Tongue (tissue), 2 donors: ENCODE data around the gene PCSK7. TPM values are rescaled to one million over a fixed set of nuclear protein-coding genes. Genes with fewer than 3 reads are reported as not detected.

Experiments
- DNase-seq: peaks from one replicate; pipeline ENCODE4 v3.0.0-alpha.2; 2015
- total RNA-seq: library from RNA; depleted of rRNA; stranded (reverse); fragments of >200 nt; gene quantifications from one replicate; pipeline ENCODE4 v1.2.3, GENCODE V29; 2014

The PCSK7 gene
- total RNA-seq, 1 donor from 2014 or later, result 42.2 TPM

- no peak for DNase-seq
Observed at GRCh38 chr11:117230999-117231841, 653 bp downstream of the PCSK7 start.

GRCh38 chr11:117230286-117230961 lies 1.4 kb downstream of the PCSK7 start:
- no peak for DNase-seq

GRCh38 chr11:117229931-117230285 lies 2.0 kb downstream of the PCSK7 start:
- DNase-seq, result no peak

GRCh38 chr11:117229411-117229810 lies 2.5 kb downstream of the PCSK7 start:
- DNase-seq, result no peak

DNA sequence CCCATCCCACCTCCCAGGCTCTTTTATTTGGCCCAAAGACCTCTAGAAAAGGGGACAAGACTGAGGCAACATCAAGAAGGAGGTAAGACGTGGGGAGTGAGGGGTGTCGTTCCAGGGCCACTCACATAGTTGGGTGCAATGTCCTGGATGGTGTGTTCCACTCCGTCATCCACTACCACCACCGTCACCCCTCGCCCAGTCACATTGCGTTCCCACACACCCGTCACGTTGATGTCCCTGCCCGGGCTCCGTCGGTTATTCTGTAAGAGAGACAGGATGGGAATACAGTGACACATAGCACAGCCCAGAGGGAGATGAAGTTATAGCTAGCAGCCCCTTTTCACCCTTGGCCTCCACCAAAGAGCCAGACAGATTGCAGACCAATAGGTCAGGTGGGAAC lies 3.8 kb downstream of the PCSK7 start:
- no peak for DNase-seq

DNA sequence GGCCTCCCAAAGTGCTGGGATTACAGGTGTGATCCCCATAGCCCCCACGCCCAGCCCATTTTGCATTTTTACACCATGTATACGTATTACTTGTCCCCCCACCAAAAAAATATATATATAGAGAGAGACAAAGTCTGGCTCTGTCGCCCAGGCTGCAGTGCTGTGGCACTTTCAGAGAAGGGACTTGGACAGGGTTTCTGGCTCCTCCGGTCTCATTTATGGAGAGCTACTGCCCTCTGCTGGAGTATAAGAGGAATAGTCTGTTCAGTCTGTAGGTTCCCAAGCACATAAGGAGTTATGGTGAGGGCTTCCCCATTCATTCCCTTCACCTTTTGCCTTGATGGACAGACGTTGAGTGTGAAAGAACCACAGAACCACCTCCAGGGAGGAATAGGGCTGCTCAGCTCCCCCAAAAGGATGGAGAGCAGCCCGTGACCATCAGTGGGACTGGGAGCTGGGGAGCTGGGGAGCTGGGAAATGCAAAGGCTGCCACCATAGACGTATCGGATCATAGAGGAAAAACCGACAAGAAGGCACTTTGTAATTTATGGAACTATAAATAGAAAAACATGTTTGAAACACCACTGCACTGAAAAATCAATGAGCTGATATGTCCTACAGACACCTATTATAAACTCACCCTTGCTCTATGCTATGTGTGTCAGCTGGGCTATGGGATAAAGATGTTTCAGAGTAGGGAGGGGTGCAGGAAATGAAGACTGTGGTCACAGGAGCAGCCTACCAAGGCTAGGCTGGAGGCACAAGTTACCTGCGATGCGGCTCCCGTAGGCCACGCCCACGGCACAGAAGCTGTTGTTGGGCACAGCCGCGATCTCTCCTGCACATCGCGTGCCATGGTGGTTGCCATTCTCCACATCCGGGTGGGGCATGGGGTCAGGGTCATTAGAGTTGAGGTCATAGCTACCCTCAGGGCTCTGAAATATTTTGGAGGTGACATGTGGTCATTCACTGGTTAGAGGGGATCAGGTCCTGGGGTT lies 5.2 kb downstream of the PCSK7 start:
- DNase-seq, result peak; percentile 94

- no peak for DNase-seq
Observed at GRCh38 chr11:117225553-117226170, 6.2 kb downstream of the PCSK7 start.

DNA sequence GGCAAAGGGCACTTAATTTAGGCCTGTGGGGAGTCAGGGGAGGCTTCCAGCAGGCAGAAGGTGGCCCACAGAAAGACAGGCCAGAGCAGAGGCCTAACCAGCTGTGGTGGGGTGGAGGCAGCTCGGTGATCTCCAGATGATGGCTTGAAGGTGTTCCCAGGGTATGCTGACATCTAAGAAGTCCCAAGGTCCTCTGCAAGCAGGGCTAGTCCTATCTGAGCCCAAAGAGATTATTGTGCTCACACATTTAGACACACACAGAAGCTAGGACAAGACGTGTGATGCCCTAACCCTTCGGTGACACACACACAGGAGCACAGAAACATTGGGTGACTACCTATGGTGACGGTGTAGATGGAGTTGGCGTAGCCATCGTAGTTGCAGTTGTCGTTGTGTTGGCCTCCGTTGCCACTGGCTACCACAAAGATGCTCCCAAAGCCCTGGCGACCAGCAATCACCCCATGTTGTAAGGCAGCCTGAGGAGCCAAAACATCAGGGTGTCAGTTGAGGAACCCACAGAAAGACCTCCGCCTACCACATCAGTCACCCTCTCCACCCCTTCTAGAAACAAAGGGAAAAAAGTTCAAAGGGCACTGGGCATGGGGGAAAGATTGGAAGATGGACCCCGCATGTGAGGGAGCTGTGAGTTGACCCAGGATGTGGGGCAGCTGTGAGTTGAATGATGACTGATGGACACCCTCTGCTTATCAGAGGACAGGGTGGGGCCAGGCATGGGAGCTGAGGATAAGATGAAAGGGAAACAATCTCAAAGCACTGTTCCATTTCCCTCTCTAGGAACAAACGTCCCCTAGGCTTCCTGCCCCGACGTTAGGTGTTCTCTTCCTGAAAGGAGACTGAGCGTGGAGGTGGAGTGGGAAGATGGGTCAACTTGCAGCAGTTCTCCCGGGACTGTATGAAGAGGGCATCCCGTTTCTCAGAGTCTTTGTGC lies 7.9 kb downstream of the PCSK7 start:
- no peak for DNase-seq

DNA sequence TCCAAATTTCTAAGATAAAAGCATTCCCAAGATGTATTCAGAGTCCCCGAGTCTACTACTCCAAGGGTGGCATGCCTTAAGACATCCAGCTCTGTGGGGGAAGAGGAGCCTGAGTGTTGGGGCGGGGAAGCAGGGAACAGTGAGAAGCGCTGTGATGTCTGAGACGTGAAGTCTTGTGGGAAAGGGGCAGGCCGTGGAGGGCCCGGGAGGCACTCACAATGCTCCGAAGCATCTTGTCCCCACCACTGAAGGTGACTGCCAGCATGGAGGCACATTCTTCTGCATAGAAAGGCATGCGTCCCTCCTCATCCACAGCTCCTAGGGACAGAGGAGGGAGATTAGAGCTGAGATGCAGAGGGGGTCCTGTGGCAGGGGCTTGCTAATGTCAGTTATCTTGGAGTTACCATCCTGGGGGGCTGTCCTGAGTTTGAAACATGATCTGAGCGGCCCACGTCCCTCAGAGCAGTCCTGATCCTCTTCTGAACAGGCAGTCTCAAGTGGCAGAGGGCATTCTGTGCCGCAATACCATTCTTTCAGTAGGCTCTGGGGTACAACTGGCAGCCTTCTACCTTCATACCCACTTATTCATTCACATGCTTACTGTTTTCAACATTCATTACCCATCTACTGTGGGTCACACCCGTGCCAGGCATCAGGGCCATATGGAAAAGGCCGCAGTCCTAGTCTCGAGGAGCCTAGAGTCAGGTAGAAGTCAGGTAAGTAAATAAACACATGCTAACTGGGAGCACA lies 8.7 kb downstream of the PCSK7 start:
- no peak for DNase-seq

DNA sequence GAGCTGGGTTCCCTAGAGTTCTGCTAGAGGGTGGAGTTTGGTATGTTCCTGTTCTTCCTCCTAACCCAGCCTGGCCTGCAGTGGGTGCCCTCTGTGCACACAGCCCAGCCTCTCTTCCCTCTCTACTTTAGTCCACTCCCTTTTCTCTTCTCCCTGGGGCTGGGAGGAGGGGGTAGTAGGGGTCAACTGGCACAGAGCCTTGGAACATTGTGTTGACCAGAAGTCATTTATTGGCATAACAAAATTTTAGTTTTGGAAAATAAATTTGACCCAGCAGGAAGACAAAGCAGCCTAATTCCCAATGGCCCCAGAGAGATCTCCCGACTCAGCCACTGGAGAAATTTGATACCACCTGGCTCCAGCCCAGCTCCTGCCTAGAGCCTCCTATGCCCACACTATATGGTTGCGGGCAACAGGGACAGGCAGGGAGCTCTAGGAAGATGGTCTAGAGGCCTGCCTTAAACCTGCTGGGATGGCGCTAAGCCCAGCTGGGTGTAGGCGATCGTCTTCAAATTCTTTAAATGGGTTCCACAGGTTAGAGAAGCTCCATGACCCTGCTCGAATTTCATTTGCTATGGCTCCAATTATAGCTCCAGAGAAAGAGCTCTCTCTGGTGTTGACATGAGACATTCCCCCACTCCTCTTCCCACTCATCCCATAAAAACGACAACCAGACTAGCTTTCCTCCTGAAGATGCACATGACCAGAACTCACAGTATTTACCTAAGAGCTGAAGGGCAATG lies 9.9 kb downstream of the PCSK7 start:
- DNase-seq, result peak; percentile 95

GRCh38 chr11:117220999-117221774 lies 10.7 kb downstream of the PCSK7 start:
- peak; percentile 96 for DNase-seq

DNA sequence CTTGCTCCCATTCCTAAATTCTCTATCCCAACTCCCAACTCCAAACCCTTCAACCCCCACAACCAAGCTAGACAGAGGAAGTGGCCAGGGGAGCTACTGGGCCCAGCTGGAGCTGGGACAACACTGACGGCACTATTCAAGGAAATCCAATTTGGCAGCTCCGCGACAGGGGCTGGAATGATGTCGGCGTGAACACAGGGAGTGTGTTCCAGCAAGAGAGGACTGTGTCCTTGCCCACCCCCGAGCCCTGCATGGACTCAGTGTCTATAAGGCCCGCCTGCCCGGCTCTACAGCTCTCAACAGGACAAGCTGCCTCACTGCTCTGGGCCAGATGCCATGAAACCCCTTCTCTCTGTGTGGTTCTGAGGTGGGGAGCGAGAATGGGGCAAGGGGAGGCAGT lies 11.3 kb downstream of the PCSK7 start:
- peak; percentile 93 for DNase-seq

DNA sequence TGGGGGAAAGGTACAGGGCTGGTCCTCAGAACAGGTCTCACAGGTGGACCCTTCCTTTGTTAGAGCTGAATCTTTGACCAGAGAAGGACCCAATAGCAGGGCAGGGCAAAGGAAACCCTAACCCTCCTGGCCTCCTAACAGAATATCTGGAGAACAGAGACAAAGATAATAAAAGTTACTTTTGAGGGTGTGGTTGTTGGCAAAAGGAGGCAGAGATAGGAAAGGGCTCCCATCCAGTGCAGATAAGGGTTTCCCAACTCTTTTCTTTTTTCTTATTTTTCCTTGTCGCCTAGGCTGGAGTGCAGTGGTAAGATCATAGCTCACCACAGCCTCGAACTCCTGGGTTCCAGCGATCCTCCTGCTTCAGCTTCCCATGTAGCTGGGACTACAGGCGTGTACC lies 11.9 kb downstream of the PCSK7 start:
- no peak for DNase-seq

DNA sequence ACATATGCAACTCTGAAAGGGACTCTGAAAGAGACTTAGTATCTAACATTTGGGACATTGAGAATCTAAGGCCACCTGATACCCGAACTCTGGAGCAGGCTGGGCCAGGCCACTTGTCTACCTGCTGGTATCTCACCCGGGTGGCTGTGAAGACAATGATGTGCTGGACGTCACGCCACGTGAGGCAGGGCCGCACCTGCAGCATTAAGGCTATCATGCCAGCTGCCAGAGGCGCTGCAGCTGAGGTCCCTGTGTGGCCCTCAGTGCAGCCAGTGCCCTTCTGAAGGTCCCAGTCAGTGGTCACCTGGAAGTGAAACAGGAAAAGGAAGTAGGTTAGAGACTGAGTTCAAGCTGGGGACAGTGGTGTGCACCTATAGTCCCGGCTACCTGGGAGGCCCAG lies 12.4 kb downstream of the PCSK7 start:
- DNase-seq, result no peak

- DNase-seq, result no peak
Observed at GRCh38 chr11:117219001-117219400, 12.9 kb downstream of the PCSK7 start.

DNA sequence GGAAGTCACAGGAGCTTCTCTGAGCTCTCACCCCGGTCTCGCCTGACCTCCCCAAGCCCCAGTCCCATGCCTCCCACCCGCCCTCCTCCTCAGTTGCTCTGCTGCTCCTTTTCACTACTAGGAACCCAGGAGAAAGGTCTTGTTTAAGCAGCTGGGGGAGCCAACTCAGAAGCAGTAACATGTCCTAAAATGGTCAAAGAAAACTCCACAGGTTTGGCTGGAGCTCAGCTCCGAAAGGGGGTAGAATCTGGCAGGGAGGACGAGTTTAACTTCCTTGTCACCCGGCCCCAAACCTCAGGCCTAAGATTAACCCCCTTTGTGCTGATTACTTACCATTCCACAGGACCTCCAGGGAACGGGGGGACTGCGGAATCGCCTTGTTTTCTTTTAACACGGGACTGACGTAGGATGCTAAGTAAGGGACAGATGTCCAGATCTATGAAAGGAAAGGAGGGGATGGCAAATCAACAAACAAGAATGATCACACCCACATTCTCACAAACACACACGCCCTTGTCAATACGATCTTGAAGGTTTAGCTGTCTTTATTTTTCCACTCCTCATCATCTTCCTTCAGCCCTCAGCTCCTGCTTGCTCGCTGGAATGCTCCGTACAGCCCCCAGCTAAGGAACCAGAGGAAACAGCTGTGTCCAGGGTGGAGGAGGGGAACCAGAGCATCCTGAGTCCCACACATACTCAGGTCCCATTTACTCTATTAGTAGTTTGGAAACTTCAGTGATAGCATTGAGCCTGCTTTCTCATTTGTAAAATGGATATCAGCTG lies 13.5 kb downstream of the PCSK7 start:
- DNase-seq, result peak; percentile 48
